ENCODE measurements around the gene PHKG1. TPM values are rescaled to one million over a fixed set of nuclear protein-coding genes. Genes with fewer than 3 reads are reported as not detected.

PHKG1 gene
- total RNA-seq, 2 donors from 2014 or later = not detected

DNA sequence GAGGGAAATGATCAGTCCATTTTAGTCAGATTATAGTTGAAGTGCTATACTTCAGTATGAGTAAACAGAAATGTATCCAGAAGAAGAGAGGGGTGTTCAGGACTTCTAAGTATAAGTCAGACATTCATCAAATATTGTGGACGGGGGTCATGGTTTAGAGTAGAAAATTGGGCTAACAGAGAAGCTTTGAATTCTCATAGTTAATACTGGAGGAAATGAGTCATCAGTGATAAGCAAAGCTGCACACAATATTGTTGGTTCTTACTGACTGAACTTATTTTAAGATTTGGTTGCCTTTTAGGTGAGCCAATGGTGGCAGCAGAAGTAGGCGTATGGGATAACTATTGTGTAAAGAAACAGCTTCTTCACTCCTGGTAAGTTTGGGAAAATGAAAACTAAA lies 30.4 kb downstream of the PHKG1 start:
- intact Hi-C loops (cut with DNase I) = no loop called here
- ATAC-seq = no peak
- no peak for DNase-seq
- H3K36me3 ChIP-seq (replicated peaks in 1 of 2; ENCODE audit: insufficient read depth in 1 of 2, low read depth in 2 of 2) = peaks cover 0 to 29% of the 10 kb centered on the region in 2 donors
- no peaks in the 10 kb centered on the region for H3K9me3 ChIP-seq
- H3K27me3 ChIP-seq = no peaks in the 10 kb centered on the region
- H3K4me3 ChIP-seq = no peak overlapping the region
- TF ChIP-seq POLR2A (IDR thresholded peaks at IDR 0.05) = no peak
- TF ChIP-seq, protein P1, sequence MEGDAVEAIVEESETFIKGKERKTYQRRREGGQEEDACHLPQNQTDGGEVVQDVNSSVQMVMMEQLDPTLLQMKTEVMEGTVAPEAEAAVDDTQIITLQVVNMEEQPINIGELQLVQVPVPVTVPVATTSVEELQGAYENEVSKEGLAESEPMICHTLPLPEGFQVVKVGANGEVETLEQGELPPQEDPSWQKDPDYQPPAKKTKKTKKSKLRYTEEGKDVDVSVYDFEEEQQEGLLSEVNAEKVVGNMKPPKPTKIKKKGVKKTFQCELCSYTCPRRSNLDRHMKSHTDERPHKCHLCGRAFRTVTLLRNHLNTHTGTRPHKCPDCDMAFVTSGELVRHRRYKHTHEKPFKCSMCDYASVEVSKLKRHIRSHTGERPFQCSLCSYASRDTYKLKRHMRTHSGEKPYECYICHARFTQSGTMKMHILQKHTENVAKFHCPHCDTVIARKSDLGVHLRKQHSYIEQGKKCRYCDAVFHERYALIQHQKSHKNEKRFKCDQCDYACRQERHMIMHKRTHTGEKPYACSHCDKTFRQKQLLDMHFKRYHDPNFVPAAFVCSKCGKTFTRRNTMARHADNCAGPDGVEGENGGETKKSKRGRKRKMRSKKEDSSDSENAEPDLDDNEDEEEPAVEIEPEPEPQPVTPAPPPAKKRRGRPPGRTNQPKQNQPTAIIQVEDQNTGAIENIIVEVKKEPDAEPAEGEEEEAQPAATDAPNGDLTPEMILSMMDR (IDR thresholded peaks at IDR 0.05) = no peak
- H3K27ac ChIP-seq = peak overlapping the region in 3 of 4 donors; percentile 38 to 92 (median 76)
- WGBS, 2 donors = 45 to 66% methylated on average over 2 of the region's 2 CpGs
- H3K4me1 ChIP-seq = peaks cover 42% of the 10 kb centered on the region

DNA sequence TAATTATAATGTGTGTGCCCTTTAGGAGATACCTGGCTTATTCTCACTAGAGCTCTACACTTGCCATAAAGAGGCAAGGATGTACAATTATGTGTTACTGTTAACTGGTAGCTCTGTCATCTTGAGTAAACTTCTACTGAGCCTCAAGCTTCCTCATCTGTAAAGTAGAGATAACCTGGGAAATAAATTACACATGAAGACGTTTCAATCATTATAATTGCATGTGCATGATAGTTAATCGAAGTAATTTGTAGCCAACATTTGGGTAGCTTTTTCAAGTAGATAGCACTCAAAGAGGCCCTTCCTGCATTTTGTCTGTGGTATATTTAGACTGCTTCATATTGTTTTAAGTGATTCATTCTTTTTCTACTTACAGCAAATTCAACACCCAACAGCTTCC lies 38.8 kb downstream of the PHKG1 start:
- intact Hi-C loops (cut with DNase I) = no loop called here
- Histone ChIP-seq H3K27me3 (no peaks in the 10 kb centered on the region), H3K4me1 (peaks cover 45% of the 10 kb centered on the region), H3K9me3 (no peaks in the 10 kb centered on the region), H3K27ac (no peak overlapping the region), H3K36me3 (replicated peaks in 1 of 2; ENCODE audit: insufficient read depth in 1 of 2, low read depth in 2 of 2) (peaks cover 0 to 30% of the 10 kb centered on the region in 2 donors), H3K4me3 (no peak overlapping the region)
- TF ChIP-seq, protein P1 (IDR thresholded peaks at IDR 0.05) = no peak
- TF ChIP-seq POLR2A (IDR thresholded peaks at IDR 0.05) = no peak
- WGBS, 2 donors = 53 to 65% methylated on average over 2 of the region's 2 CpGs
- no peak for ATAC-seq
- no peak for DNase-seq

DNA sequence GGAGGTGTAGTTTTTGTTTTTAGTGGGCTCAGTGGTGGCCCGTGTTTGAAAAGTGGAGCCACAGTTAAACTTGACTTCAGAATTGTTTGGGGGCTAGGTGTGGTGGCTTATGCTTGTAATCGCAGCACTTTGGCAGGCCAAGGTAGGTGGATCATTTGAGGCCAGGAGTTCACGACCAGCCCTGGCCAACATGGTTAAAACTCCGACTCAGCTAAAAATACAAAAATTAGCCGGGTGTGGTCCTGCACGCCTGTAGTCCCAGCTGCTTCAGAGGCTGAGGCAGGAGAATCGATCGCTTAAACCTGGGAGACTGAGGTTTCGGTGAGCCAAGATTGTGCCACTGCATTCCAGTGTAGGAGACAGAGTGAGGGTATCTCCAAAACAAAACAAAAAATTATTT lies 39.4 kb downstream of the PHKG1 start:
- no peaks in the 10 kb centered on the region for H3K9me3 ChIP-seq
- WGBS, 2 donors = 73 to 75% methylated on average over 9 of the region's 9 CpGs
- no peaks in the 10 kb centered on the region for H3K27me3 ChIP-seq
- TF ChIP-seq, protein P1 (IDR thresholded peaks at IDR 0.05) = no peak
- TF ChIP-seq POLR2A (IDR thresholded peaks at IDR 0.05) = no peak
- peaks cover 0 to 25% of the 10 kb centered on the region in 2 donors for H3K36me3 ChIP-seq (replicated peaks in 1 of 2; ENCODE audit: insufficient read depth in 1 of 2, low read depth in 2 of 2)
- H3K4me3 ChIP-seq = no peak overlapping the region
- DNase-seq (no peak), ATAC-seq (no peak)
- peaks cover 51% of the 10 kb centered on the region for H3K4me1 ChIP-seq
- H3K27ac ChIP-seq = no peak overlapping the region
- intact Hi-C loops (cut with DNase I) = no loop called here

DNA sequence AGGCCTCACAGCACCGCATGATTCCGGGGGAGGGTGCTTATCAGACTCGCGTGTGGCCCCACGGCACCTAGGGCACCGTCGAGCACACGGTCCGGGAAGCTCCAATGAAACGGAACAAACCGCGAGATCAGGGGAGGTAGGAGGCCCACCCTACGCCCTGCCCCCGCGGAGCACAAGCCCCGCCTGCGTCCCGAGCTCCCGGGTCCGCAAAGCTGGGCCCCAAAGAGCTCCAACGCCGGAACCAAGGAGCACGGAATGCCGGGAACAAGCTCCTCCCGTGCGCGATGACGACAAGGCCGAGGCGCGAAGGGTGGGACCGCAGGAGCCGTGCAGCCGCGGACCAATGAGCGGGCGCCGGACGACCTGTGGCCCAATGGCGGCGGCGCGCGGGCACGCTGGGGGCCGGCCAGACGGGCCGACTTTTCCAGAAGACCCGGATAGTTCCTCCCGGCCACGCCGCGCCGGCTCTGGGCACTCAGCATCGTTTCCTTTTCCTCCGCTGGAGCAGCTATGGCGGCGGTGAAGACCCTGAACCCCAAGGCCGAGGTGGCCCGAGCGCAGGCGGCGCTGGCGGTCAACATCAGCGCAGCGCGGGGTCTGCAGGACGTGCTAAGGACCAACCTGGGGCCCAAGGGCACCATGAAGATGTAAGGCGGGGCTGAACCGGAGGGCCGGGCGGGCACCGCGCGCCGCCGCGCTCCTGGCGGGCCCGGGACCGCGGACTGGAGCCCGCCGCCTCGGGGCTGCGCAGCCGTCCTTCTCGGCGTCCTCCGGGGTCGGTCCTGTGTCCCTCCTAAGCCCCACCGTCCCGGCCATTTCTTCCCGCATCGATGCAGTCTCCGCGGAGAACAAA lies 41.2 kb downstream of the PHKG1 start, which contains the start of the genes CCT6A and PSPH:
Gene CCT6A, plus strand, starts transcription at position 427 of the 853 bp plus-strand sequence. Its CDS starts 84 bp downstream, at position 511.
Gene PSPH, minus strand, starts transcription at position 106 of the 853 bp plus-strand sequence. CDS start 30,232 bp downstream, outside the sequence.
- DNase-seq (peak; percentile 97 to 98 (median 98)), ATAC-seq (peak; percentile 95)
- no peaks in the 10 kb centered on the region for H3K9me3 ChIP-seq
- H3K27me3 ChIP-seq = no peaks in the 10 kb centered on the region
- peaks cover 69% of the 10 kb centered on the region for H3K4me1 ChIP-seq
- H3K36me3 ChIP-seq (replicated peaks in 1 of 2; ENCODE audit: insufficient read depth in 1 of 2, low read depth in 2 of 2) = peaks cover 0 to 11% of the 10 kb centered on the region in 2 donors
- intact Hi-C loops (cut with DNase I) = no loop called here
- peak within 1 kb of the TSS; percentile 62 to 77 for H3K4me3 ChIP-seq
- TF ChIP-seq, protein P1 (IDR thresholded peaks at IDR 0.05) = peak in 1 of 7 experiments; percentile 7
- TF ChIP-seq POLR2A (IDR thresholded peaks at IDR 0.05) = peak; percentile 87 to 94 (median 92)
- H3K27ac ChIP-seq = peak within 1 kb of the TSS; percentile 91 to 94 (median 94)
- 0 to 1% methylated on average over 13 to 92 of the region's 97 CpGs for WGBS, 2 donors

Measured in body of pancreas (tissue), 4 donors.